Heart right ventricle (tissue), 16 donors: ENCODE results near the gene OR2T1. TPM values are rescaled to one million over a fixed set of nuclear protein-coding genes. Genes with fewer than 3 reads are reported as not detected.

Experiments
- ATAC-seq, 8 donors: fragments of 200-7000 bp; cut with Tn5 transposase; one replicate each; pipeline ENCODE4 v1.9.1; 2020; ENCODE audit warnings: mild to moderate bottlenecking in 8 of 8, moderate library complexity in 8 of 8, moderate number of reproducible peaks in 1 of 8
- DNase-seq, 2 donors: peaks; one replicate each; pipeline ENCODE4 v3.0.0-alpha.2; 2020
- H3K27ac ChIP-seq, 10 donors: fragments of 200-600 bp; sonication (generic) in 2 of 10; one replicate each; pipeline versions ENCODE4 v1.5.0 to v1.8.0; 2020 to 2022; ENCODE audit warnings: mild to moderate bottlenecking in 3 of 10
- H3K27me3 ChIP-seq, 7 donors: fragments of 200-600 bp; one replicate each; pipeline ENCODE4 v1.8.0; 2021 to 2022; ENCODE audit warnings: mild to moderate bottlenecking in 2 of 7
- H3K36me3 ChIP-seq, 9 donors: fragments of 200-600 bp; sonication (generic) in 1 of 9; one replicate each; pipeline versions ENCODE4 v1.5.0 to v1.8.0; 2020 to 2022; ENCODE audit warnings: mild to moderate bottlenecking in 2 of 9
- H3K4me1 ChIP-seq, 9 donors: fragments of 200-600 bp; sonication (generic) in 1 of 9; one replicate each; pipeline versions ENCODE4 v1.5.0 to v1.8.0; 2020 to 2022; ENCODE audit warnings: mild to moderate bottlenecking in 4 of 9
- H3K4me3 ChIP-seq, 10 donors: fragments of 200-600 bp; sonication (generic) in 2 of 10; one replicate each; pipeline versions ENCODE4 v1.5.0 to v1.8.0; 2020 to 2022; ENCODE audit warnings: mild to moderate bottlenecking in 7 of 10, moderate library complexity in 2 of 10
- H3K9me3 ChIP-seq, 11 donors: fragments of 200-600 bp in 10 of 11; sonication (generic) in 2 of 11; one replicate each; pipeline versions ENCODE4 v1.5.0 to v1.8.0; 2013 to 2022; ENCODE audit warnings: mild to moderate bottlenecking in 2 of 11, control low read depth in 1 of 11, moderate library complexity in 1 of 11
- WGBS, 2 donors: extraction: QIAGEN DNeasy Blood & Tissue Kit; methylation state at CpG; one replicate each; pipeline ENCODE4 v1.1.7; 2013; ENCODE audit warnings: inconsistent platforms in 1 of 2; 5-methylcytosine and 5-hydroxymethylcytosine counted together
- intact Hi-C, 10 donors: fragments of 100-400 bp; cut with DNase I; formaldehyde crosslinking; loops; one replicate each; pipeline versions ENCODE4 v1.11.1 to v1.14.2; 2022
- polyA plus RNA-seq, 2 donors: library from polyadenylated mRNA; stranded (reverse); fragments of 200-250 nt; gene quantifications; one replicate each; pipeline ENCODE4 v1.2.3, GENCODE V29; 2013
- total RNA-seq, 10 donors: library from RNA; stranded (reverse); fragmentation: NEBNext Ultra II Directional in 3 of 10; extraction: Animal tissue kit (Norgen Biotek cat#: 25700) in 3 of 10; gene quantifications; one replicate each; pipeline versions ENCODE4 v1.2.1 to v1.2.4, GENCODE V29; 2021 to 2023
- TF ChIP-seq, protein P1 (sequence below), 9 donors: fragments of 200-600 bp; sonication (generic) in 2 of 9; IDR thresholded peaks; one replicate each; pipeline versions ENCODE4 v1.5.0 to v1.8.0; 2021 to 2022; ENCODE audit warnings: antibody characterized with exemption in 9 of 9, mild to moderate bottlenecking in 5 of 9, moderate library complexity in 1 of 9
- donor health status: Arrhythmogenic right ventricular cardiomyopathy.
- donor health status: ischemic (EF 13 %, LVEDD 7.1; RV severe dilation, severe dysfunction).
- donor health status: healthy with polysubstance abuse.
- donor health status: DM: no; HTN: yes; CAD: no.
- donor health status: DM: no; HTN: no; CAD: no.
- donor health status: ischemic (EF 25% LVEDD 6.9; RV normal size, moderate dysfunction).
- donor health status: ischemic (EF 25% LVEDD 5.7; RV mildly dilated, moderate dysfunction).
- donor health status: healthy.
- donor health status: DM: yes; HTN: yes; CAD: no.
- donor health status: Ischemic cardiomyopathy.
- donor health status: ischemic (EF 35%, LVEDD 5.7; RV mildly dilated, moderate dysfunction).
- donor health status: nonischemic (EF 11% LVEDD 7.7; RV severe dilation, severe dysfunction).
- donor health status: DM: yes; HTN: yes; CAD: no.
- donor health status: PGD.
- donor health status: ischemic (EF 29% LVEDD 5.4; RV normal size, mild dysfunction).
- donor health status: nonischemic (EF 23%, LVEDD 6.1; RV moderate dilation, normal function).

Gene OR2T1
- total and polyA plus RNA-seq, 12 donors, result not detected

DNA sequence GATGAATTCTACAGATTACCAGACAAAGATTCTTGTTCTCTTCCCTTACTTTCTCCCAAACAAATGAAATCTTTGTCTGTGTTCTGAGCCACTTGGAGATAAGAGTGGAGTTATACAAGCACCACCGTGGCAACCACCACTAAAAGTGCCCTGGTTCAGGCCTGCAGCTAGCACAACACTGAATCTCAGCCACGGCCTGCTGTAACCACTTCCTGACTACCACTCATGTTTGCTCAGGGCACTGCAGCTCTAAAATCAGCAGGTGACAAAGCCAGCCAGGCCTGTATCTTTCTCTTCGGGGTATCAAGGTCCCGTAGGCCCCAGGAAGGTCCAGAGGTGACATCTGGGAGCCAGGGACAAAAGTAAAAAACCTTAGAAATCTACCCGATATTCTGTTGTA lies 30.5 kb upstream of the OR2T1 start:
- Histone ChIP-seq H3K27ac (no peak overlapping the region), H3K4me1 (no peaks in the 10 kb centered on the region), H3K27me3 (no peaks in the 10 kb centered on the region), H3K9me3 (peaks cover 0 to 18% (median 0%) of the 10 kb centered on the region in 11 donors), H3K36me3 (no peaks in the 10 kb centered on the region), H3K4me3 (no peak overlapping the region)
- ATAC-seq (no peak), DNase-seq (no peak)
- TF ChIP-seq, protein P1, sequence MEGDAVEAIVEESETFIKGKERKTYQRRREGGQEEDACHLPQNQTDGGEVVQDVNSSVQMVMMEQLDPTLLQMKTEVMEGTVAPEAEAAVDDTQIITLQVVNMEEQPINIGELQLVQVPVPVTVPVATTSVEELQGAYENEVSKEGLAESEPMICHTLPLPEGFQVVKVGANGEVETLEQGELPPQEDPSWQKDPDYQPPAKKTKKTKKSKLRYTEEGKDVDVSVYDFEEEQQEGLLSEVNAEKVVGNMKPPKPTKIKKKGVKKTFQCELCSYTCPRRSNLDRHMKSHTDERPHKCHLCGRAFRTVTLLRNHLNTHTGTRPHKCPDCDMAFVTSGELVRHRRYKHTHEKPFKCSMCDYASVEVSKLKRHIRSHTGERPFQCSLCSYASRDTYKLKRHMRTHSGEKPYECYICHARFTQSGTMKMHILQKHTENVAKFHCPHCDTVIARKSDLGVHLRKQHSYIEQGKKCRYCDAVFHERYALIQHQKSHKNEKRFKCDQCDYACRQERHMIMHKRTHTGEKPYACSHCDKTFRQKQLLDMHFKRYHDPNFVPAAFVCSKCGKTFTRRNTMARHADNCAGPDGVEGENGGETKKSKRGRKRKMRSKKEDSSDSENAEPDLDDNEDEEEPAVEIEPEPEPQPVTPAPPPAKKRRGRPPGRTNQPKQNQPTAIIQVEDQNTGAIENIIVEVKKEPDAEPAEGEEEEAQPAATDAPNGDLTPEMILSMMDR (IDR thresholded peaks at IDR 0.05), result no peak
- intact Hi-C loops, result no loop called here
- WGBS, 2 donors, result 67 to 74% methylated on average over 5 of the region's 5 CpGs

GRCh38 chr1:248373761-248374160 lies 29.1 kb upstream of the OR2T1 start:
- H3K36me3 ChIP-seq, result no peaks in the 10 kb centered on the region
- no peak overlapping the region for H3K27ac ChIP-seq
- DNase-seq (no peak), ATAC-seq (no peak)
- H3K4me3 ChIP-seq, result no peak overlapping the region
- WGBS, 2 donors, result 70 to 73% methylated on average over 4 of the region's 4 CpGs
- intact Hi-C loops, result no loop called here
- peaks cover 0 to 18% (median 0%) of the 10 kb centered on the region in 11 donors for H3K9me3 ChIP-seq
- no peaks in the 10 kb centered on the region for H3K27me3 ChIP-seq
- H3K4me1 ChIP-seq, result no peaks in the 10 kb centered on the region
- TF ChIP-seq, protein P1 (IDR thresholded peaks at IDR 0.05), result no peak

- intact Hi-C loops, result no loop called here
- DNase-seq, result no peak
- ATAC-seq, result no peak
Observed at GRCh38 chr1:248375446-248375845, 27.4 kb upstream of the OR2T1 start, which contains the start of gene OR2T6. OR2T6 (plus strand) TSS chr1:248375746; CDS start chr1:248387609, 11,863 bp downstream.

GRCh38 chr1:248376916-248377315 lies 25.9 kb upstream of the OR2T1 start:
- Histone ChIP-seq H3K36me3 (no peaks in the 10 kb centered on the region), H3K4me1 (no peaks in the 10 kb centered on the region), H3K9me3 (peaks cover 0 to 4% (median 0%) of the 10 kb centered on the region in 11 donors), H3K27me3 (no peaks in the 10 kb centered on the region), H3K27ac (no peak overlapping the region), H3K4me3 (no peak overlapping the region)
- intact Hi-C loops, result no loop called here
- TF ChIP-seq, protein P1 (IDR thresholded peaks at IDR 0.05), result no peak
- ATAC-seq (no peak), DNase-seq (no peak)
- 58 to 66% methylated on average over 3 of the region's 3 CpGs for WGBS, 2 donors

More at GRCh38 chr1:248375446-248375845, 27.4 kb upstream of the OR2T1 start, which contains the start of gene OR2T6:
- peaks cover 0 to 11% (median 0%) of the 10 kb centered on the region in 11 donors for H3K9me3 ChIP-seq
- H3K36me3 ChIP-seq, result no peaks in the 10 kb centered on the region
- no peak within 1 kb of the TSS for H3K4me3 ChIP-seq
- H3K27ac ChIP-seq, result no peak within 1 kb of the TSS
- no peaks in the 10 kb centered on the region for H3K4me1 ChIP-seq
- no peaks in the 10 kb centered on the region for H3K27me3 ChIP-seq
- TF ChIP-seq, protein P1 (IDR thresholded peaks at IDR 0.05), result no peak
